ENCODE data around the gene AP4S1.
"Not testable (repeated sequence)": the region's sequence is repeated elsewhere in the genome, so short reads cannot be mapped to it uniquely, and the experiment has no call there.

The AP4S1 gene, protein sequence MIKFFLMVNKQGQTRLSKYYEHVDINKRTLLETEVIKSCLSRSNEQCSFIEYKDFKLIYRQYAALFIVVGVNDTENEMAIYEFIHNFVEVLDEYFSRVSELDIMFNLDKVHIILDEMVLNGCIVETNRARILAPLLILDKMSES

DNA sequence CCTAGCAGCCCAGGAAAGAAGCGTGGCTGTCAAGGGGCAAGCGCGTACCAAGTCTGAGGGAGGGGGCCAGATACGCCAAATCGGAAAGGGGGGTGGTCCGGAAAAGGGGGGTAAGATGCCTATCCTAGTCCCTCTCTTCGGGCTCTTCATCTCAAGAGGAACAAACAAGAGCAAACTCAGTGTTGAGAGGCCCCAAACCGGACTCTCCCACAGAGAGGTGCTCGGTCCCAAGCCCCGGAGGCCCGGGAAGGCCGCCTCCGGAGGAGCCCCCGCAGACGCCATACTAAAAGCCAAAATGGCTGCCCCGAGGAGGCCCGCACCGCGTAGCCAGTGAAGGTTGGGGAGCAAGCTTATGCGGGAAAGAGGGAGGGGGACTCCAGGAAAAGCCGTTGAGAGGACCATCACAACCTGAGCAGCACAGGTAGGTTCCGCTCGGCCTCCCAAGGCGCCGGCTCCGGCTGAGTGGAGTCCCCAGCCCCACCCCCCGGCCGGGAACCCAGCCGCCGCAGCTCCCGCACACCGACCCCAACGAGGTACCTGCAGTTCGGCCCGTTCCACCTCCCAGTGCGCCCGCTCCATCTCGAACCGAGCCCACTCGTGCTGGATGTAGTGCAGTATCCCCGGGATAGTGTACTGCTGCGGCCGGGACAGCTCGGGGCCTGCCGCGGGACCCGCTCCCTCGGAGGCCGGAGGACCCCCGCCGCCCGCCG, at the start of gene AP4S1:
AP4S1 (plus strand) TSS at position 283 of the 710 bp plus-strand sequence. CDS start 40,548 bp downstream, outside the sequence.
- DNase-seq (ENCODE audit: low read depth) = peak; percentile 24

GRCh38 chr14:30977752-30978151, 47.7 kb upstream of the AP4S1 start:
- DNase-seq (ENCODE audit: low read depth) = no peak

GRCh38 chr14:30980106-30980704, 45.2 kb upstream of the AP4S1 start:
- not testable (repeated sequence) for DNase-seq (ENCODE audit: low read depth)

GRCh38 chr14:30980980-30981379, 44.5 kb upstream of the AP4S1 start:
- DNase-seq (ENCODE audit: low read depth) = no peak

GRCh38 chr14:30982533-30982932, 42.9 kb upstream of the AP4S1 start:
- no peak for DNase-seq (ENCODE audit: low read depth)

GRCh38 chr14:30983858-30984257, 41.6 kb upstream of the AP4S1 start:
- DNase-seq (ENCODE audit: low read depth) = no peak

DNA sequence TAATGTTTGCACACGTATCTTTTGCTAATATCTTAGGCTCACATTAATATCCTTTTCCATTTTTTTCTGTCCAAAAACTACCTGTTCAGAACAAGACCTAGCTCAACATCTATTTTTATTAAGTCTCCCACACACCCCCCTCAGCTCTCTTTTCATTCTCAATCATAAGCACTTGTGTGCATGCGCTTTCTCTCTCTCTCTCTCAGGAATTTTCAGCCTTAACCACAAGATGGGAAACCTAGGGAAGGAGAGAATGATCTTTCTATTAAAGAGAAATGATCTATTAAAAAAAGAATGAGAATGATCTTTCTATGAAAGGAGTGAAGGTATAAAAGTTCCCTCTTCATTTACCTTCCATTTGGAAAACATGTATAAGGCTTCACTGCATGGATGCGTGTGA, 39.7 kb upstream of the AP4S1 start:
- DNase-seq (ENCODE audit: low read depth) = no peak

GRCh38 chr14:30988509-30988908, 36.9 kb upstream of the AP4S1 start:
- DNase-seq (ENCODE audit: low read depth) = no peak

DNA sequence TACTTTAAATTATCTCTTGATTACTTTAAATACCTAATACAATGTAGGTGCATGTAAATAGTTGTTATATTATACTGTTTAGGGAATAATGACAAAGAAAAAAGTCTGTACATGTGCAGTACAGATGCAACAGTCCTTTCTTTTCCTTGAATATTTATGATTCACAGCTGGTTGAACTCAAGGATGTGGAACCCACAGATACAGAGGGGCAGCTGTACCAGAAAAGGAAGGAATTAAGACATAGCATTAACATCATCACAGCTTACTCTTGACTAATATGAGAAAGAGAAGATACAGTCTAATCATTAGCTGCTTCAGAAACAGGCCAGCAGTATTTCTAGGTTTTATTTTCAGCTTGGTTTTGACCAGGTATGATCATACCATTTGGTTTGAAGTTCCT, 34.7 kb upstream of the AP4S1 start:
- DNase-seq (ENCODE audit: low read depth) = no peak

DNA sequence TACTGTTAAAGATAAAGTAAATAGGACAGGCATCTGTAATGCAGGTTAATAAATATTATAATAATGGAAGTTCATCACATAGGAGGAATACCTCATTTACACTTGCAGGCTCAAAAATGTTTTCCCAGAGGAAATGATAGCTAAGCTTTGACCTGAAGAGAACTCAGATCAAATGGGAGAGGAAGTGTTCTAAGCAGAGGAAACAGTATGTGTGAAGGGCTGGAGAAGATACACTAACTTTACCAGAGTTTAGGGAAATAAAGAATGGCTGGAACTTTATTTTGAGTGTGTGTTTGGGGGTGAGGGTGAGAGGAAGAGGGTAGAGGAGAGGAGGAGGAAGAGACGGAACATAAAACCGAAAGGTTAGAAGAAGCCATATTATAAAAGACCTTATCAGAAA, 34.0 kb upstream of the AP4S1 start:
- DNase-seq (ENCODE audit: low read depth) = no peak

- DNase-seq (ENCODE audit: low read depth) = no peak
These were observed 32.4 kb upstream of the AP4S1 start for GRCh38 chr14:30993071-30993470.

GRCh38 chr14:30994681-30995620, 30.5 kb upstream of the AP4S1 start:
- no peak for DNase-seq (ENCODE audit: low read depth)

GRCh38 chr14:30995689-30996088, 29.8 kb upstream of the AP4S1 start:
- no peak for DNase-seq (ENCODE audit: low read depth)

DNA sequence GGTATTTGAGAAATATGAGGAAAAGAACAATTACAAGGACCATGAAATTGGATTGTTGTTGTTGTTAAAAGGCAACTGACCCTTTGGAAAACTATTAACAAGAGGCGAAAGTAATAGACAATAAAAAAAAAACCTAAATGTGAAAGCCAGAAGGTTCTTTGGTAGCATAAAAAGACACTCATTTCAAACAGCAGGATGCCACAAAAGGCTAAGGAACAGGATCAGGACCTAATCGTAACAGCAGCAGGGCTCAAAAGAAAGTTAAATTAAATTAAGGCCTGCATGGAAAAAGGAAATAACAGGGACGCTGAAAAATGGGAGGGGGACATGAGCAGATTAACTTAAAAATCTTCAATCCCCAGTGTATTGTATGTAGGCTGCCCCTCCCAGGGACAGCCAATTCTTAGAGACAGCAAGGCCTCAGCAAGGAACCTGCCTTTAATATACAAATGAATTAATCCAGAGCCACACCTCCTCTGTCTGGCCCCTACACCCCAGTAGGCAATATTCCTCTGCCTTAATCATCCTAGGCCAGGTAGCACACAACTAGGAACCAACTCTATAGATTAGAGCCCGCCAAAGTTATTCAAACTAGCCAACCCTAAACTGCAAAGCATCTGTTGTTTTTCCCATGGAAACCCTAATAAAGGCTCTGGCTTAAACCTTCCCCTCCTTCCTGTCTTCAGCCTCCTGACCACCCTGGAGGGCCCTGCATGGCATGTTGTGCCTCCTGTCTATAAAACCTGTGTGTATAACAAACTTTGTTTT, 28.4 kb upstream of the AP4S1 start:
- DNase-seq (ENCODE audit: low read depth) = no peak

GRCh38 chr14:30998100-30998706, 27.2 kb upstream of the AP4S1 start:
- DNase-seq (ENCODE audit: low read depth) = no peak

DNA sequence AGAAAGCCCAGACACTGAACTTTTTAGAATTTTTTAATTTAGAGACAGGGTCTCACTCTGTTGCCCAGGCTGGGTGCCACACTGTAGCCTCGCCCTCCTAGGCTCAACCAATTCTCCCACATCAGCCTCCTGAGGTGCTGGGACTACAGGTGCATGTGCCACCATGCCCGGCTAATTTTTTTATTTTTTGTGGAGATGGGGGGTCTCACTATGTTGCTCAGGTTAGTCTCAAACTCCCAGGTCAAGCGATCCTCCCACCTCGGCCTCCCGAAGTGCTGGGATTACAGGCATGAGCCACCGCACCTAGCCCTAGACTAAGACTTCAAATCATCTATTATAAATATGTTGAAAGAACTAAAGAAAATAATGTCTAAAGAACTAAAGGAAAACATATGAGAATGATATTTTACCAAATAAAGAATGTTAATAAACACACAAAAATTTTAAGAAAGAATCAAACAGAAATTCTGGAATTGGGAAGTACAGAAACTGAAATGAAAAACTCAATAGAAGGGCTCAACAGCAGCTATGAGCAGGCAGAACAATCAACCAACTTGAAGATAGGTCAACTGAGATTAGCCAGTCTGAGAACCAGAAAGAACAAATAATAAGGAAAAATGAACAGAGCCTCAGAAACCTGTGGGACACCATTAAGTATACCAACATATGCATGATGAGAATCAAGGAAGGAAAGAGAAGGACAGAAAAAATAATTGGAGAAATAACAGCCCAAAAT, 26.2 kb upstream of the AP4S1 start:
- no peak for DNase-seq (ENCODE audit: low read depth)

DNA sequence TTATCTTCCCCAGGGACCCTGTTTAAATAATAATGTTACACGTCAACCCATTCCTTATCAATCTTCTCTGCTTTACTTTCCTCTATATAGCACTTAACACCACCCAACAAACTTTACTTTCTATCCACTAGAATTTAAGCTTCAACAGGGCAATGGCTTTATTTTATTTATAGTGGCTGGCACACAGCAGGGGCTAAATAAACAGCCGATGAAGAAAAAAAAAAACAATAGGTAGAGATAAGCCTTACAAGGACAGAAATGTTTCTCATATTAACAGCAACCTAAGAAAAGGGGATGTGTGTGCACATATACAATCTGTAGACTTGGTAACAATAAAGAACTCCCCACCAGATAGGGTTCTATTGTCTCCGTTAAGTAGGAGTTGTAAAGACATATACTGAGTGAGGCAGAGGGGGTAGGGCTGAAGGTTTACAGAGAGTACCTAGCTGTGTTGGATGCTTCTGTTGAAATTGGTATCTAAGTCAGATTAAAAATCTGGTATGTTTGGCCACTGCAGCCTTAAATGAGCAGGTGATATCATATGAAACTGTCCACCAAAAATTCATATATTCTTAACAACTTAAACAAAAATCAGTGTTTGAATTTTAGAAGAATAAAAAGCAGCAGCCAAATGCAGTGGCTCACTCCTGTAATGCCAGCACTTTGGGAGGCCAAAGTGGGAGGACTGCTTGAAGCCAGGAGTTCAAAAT, 24.7 kb upstream of the AP4S1 start:
- no peak for DNase-seq (ENCODE audit: low read depth)

DNA sequence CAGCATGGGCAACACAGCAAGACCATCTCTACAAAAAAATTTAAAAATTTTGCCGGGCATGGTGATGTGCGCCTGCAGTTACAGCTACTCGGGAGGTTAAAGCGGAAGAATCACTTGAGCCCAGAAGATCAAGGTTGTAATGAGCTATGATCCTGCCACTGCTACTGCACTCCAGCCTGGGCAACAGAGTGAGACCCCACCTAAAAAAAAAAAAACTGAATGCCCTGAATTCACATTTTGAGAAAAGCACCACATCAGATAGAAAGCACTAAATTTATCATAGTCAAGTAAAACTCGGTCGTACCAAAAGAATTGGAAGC, 24.1 kb upstream of the AP4S1 start:
- DNase-seq (ENCODE audit: low read depth) = no peak

- DNase-seq (ENCODE audit: low read depth) = no peak
These were observed 22.2 kb upstream of the AP4S1 start for GRCh38 chr14:31003284-31003683.

- DNase-seq (ENCODE audit: low read depth) = not testable (repeated sequence)
These were observed 21.4 kb upstream of the AP4S1 start for GRCh38 chr14:31004007-31004406.

Measured in stimulated activated CD8-positive, alpha-beta memory T cell treated with anti-CD3 and anti-CD28 coated beads, Interleukin-7, amount 100 ng/mL, for 24 hours (primary cell).